ENCODE measurements around the gene ZSCAN4.

DNA sequence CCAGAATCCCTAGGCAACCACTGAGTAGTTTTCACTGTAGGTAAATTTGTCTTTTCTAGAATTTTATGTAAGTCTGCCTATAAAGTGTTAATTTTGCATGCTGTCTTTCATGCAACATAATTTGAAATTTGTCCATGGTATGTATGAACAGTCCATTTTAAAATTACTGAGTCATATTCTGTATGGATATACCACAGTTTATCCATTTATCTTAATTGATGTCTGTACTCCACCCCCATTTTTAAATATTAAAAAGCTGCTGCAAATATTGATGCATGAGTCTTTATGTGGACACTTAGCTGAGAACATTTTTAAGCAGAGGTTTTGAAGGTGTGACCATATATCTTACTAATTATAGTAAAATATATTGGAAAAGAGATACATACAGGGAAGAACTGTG lies 45.6 kb upstream of the ZSCAN4 start:
- TF ChIP-seq, protein P1, sequence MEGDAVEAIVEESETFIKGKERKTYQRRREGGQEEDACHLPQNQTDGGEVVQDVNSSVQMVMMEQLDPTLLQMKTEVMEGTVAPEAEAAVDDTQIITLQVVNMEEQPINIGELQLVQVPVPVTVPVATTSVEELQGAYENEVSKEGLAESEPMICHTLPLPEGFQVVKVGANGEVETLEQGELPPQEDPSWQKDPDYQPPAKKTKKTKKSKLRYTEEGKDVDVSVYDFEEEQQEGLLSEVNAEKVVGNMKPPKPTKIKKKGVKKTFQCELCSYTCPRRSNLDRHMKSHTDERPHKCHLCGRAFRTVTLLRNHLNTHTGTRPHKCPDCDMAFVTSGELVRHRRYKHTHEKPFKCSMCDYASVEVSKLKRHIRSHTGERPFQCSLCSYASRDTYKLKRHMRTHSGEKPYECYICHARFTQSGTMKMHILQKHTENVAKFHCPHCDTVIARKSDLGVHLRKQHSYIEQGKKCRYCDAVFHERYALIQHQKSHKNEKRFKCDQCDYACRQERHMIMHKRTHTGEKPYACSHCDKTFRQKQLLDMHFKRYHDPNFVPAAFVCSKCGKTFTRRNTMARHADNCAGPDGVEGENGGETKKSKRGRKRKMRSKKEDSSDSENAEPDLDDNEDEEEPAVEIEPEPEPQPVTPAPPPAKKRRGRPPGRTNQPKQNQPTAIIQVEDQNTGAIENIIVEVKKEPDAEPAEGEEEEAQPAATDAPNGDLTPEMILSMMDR (IDR thresholded peaks at IDR 0.05): no peak
- TF ChIP-seq EP300 (IDR thresholded peaks at IDR 0.05): no peak
